Hepatocyte (in vitro differentiated cells): ENCODE results near the gene HTT. TPM values are rescaled to one million over a fixed set of nuclear protein-coding genes. Genes with fewer than 3 reads are reported as not detected.

ENCODE experiments used
- DNase-seq: peaks from one replicate; pipeline ENCODE4 v3.0.0-alpha.2; 2016; ENCODE audit warnings: low spot score
- H2AFZ ChIP-seq: fragments of 200-600 bp; sonication (generic); 2 replicates; pipeline ENCODE4 v1.6.0; 2016; ENCODE audit warnings: antibody characterized with exemption, mild to moderate bottlenecking
- H3K27ac ChIP-seq: fragments of 200-600 bp; sonication (generic); 2 replicates; pipeline ENCODE4 v1.5.1; 2016; ENCODE audit warnings: mild to moderate bottlenecking
- H3K27me3 ChIP-seq: fragments of 200-600 bp; sonication (generic); 2 replicates; pipeline ENCODE4 v1.6.1; 2016
- H3K36me3 ChIP-seq: fragments of 200-600 bp; sonication (generic); replicated peaks from 2 replicates; pipeline ENCODE4 v1.5.1; 2016; ENCODE audit warnings: low read depth; ENCODE audit not compliant: insufficient read depth
- H3K4me1 ChIP-seq: fragments of 200-600 bp; sonication (generic); 2 replicates; pipeline ENCODE4 v1.5.1; 2016; ENCODE audit warnings: mild to moderate bottlenecking, moderate library complexity; ENCODE audit not compliant: insufficient read depth
- H3K4me2 ChIP-seq: fragments of 200-600 bp; sonication (generic); 2 replicates; pipeline ENCODE4 v1.6.0; 2016
- H3K4me3 ChIP-seq: fragments of 200-600 bp; sonication (generic); 2 replicates; pipeline ENCODE4 v1.5.1; 2016; ENCODE audit warnings: mild to moderate bottlenecking
- H3K79me2 ChIP-seq: fragments of 200-600 bp; sonication (generic); 2 replicates; pipeline ENCODE4 v1.6.0; 2017; ENCODE audit warnings: mild to moderate bottlenecking
- H3K9me2 ChIP-seq: fragments of 200-600 bp; sonication (generic); replicated peaks from 2 replicates; pipeline ENCODE4 v1.6.0; 2017; ENCODE audit warnings: mild to moderate bottlenecking; ENCODE audit not compliant: insufficient read depth
- H3K9me3 ChIP-seq: fragments of 200-600 bp; sonication (generic); 2 replicates; pipeline ENCODE4 v1.5.1; 2016; ENCODE audit warnings: low read depth, mild to moderate bottlenecking
- H4K20me1 ChIP-seq: fragments of 200-600 bp; sonication (generic); 2 replicates; pipeline ENCODE4 v1.6.0; 2016; ENCODE audit warnings: mild to moderate bottlenecking; ENCODE audit not compliant: insufficient read depth, poor library complexity, severe bottlenecking
- EZH2 ChIP-seq: fragments of 200-600 bp; sonication (generic); IDR thresholded peaks from 2 replicates; pipeline ENCODE4 v1.6.1; 2016; ENCODE audit warnings: antibody characterized with exemption, mild to moderate bottlenecking, borderline replicate concordance
- EZH2phosphoT487 ChIP-seq: fragments of 200-600 bp; sonication (generic); IDR thresholded peaks from one replicate; pipeline ENCODE4 v1.6.1; 2018; ENCODE audit warnings: antibody characterized with exemption, mild to moderate bottlenecking, low read depth, moderate library complexity; ENCODE audit not compliant: unreplicated experiment, severe bottlenecking
- WGBS: methylation state at CpG from one replicate; pipeline ENCODE4 v1.1.6; 2016; ENCODE audit warnings: low lambda C conversion rate; ENCODE audit errors: missing lambda C conversion rate; 5-methylcytosine and 5-hydroxymethylcytosine counted together
- polyA plus RNA-seq: library from polyadenylated mRNA; unstranded; fragments of >200 nt; fragmentation: Nextera tagmentation; extraction: Ambion mirVana; gene quantifications from 2 replicates; pipeline ENCODE4 v1.2.1, GENCODE V29; 2016
- total RNA-seq: library from RNA; depleted of rRNA; stranded (reverse); fragments of >200 nt; gene quantifications from 2 replicates; pipeline ENCODE4 v1.2.3, GENCODE V29; 2014
- TF ChIP-seq, protein P1 (sequence below): fragments of 200-600 bp; sonication (generic); IDR thresholded peaks from 2 replicates; pipeline ENCODE4 v1.5.1; 2016; ENCODE audit warnings: antibody characterized with exemption, mild to moderate bottlenecking; ENCODE audit not compliant: poor library complexity

HTT gene
- total and polyA plus RNA-seq, 2 experiments from 2014 or later, result 12.4 to 33.9 TPM

DNA sequence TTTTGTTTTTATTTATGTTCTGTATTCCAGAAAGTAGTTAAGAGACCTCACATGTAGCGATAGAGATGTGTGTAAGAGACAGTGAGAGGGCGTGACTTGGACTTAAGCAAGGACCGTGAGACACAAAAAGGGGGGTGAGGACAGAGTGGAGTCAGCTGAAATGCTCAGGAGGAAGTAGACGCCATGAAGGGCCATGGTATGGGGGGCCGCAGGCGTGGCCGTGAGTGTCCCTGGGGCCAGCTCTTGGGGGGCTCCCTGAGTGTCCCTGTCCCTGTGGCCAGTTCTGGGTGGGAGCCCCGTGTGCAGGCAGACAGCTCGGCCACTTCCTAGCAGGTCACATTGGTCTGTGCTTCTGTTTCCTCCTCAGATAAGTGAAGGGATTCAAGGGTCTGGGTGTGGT lies 151.5 kb downstream of the HTT start:
- Histone ChIP-seq H3K4me1 (no peaks in the 10 kb centered on the region), H4K20me1 (no peaks in the 10 kb centered on the region), H3K4me2 (no peak overlapping the region), H3K9me3 (no peaks in the 10 kb centered on the region), H2AFZ (no peak overlapping the region), H3K4me3 (no peak overlapping the region), H3K36me3 (no peaks in the 10 kb centered on the region), H3K79me2 (no peaks in the 10 kb centered on the region), H3K27me3 (no peaks in the 10 kb centered on the region), H3K9me2 (no peaks in the 10 kb centered on the region), H3K27ac (no peak overlapping the region)
- 95% methylated on average over 9 of the region's 9 CpGs for WGBS
- DNase-seq, result no peak
- TF ChIP-seq, protein P1, sequence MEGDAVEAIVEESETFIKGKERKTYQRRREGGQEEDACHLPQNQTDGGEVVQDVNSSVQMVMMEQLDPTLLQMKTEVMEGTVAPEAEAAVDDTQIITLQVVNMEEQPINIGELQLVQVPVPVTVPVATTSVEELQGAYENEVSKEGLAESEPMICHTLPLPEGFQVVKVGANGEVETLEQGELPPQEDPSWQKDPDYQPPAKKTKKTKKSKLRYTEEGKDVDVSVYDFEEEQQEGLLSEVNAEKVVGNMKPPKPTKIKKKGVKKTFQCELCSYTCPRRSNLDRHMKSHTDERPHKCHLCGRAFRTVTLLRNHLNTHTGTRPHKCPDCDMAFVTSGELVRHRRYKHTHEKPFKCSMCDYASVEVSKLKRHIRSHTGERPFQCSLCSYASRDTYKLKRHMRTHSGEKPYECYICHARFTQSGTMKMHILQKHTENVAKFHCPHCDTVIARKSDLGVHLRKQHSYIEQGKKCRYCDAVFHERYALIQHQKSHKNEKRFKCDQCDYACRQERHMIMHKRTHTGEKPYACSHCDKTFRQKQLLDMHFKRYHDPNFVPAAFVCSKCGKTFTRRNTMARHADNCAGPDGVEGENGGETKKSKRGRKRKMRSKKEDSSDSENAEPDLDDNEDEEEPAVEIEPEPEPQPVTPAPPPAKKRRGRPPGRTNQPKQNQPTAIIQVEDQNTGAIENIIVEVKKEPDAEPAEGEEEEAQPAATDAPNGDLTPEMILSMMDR, result no peak
- TF ChIP-seq EZH2phosphoT487 (no peak), EZH2 (no peak)

DNA sequence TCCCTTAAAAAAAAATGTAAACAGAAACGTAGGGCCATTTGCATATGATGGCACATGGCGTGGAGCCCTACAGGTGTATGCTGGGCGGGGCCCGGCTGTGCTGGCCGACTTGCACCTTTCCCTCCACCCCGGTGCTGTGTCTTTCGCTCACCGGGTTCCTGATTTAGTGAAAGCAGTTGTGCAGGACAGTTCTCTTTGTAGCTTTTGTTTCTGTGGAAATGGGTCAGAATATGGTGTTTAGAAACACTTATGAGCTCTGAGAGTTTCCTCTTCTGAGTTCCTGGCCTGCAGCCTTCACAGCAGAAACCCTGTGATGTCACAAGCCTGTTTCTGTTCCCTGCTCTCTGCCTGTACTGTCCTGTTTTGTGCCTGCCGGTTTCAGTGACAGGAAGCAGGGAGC lies 152.0 kb downstream of the HTT start:
- TF ChIP-seq EZH2 (no peak), EZH2phosphoT487 (no peak)
- TF ChIP-seq, protein P1, result no peak
- Histone ChIP-seq H3K27ac (no peak overlapping the region), H4K20me1 (no peaks in the 10 kb centered on the region), H3K4me3 (no peak overlapping the region), H3K4me2 (no peak overlapping the region), H3K79me2 (no peaks in the 10 kb centered on the region), H3K36me3 (no peaks in the 10 kb centered on the region), H3K9me2 (no peaks in the 10 kb centered on the region), H2AFZ (no peak overlapping the region), H3K27me3 (no peaks in the 10 kb centered on the region), H3K9me3 (no peaks in the 10 kb centered on the region), H3K4me1 (no peaks in the 10 kb centered on the region)
- 90% methylated on average over 9 of the region's 9 CpGs for WGBS
- no peak for DNase-seq

DNA sequence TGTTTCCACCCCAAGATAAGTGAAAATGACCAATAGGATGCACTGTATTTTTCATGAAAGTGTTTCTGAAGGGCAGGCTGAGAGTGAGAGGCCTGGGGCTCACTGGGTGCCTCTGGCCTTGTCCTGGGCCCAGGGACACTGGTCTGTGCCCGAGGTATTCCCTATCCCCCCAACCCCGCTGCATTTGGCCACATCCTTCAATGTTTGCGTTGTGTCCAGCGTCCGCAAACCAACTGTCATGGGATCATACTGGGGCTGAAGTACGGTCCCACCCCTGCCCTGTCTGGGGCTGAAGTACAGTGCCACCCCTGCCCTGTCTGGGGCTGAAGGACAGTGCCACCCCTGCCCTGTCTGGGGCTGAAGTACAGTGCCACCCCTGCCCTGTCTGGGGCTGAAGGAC lies 152.5 kb downstream of the HTT start:
- no peak for TF ChIP-seq EZH2phosphoT487
- TF ChIP-seq, protein P1, result no peak
- no peak for TF ChIP-seq EZH2
- H3K27me3 ChIP-seq, result no peaks in the 10 kb centered on the region
- H3K79me2 ChIP-seq, result no peaks in the 10 kb centered on the region
- H3K9me2 ChIP-seq, result no peaks in the 10 kb centered on the region
- no peak overlapping the region for H2AFZ ChIP-seq
- no peaks in the 10 kb centered on the region for H4K20me1 ChIP-seq
- 90% methylated on average over 6 of the region's 6 CpGs for WGBS
- no peak for DNase-seq
- no peak overlapping the region for H3K4me3 ChIP-seq
- no peaks in the 10 kb centered on the region for H3K4me1 ChIP-seq
- no peaks in the 10 kb centered on the region for H3K36me3 ChIP-seq
- H3K4me2 ChIP-seq, result no peak overlapping the region
- H3K27ac ChIP-seq, result no peak overlapping the region
- H3K9me3 ChIP-seq, result no peaks in the 10 kb centered on the region
